Measurements from ENCODE around the gene XYLT1. TPM values are rescaled to one million over a fixed set of nuclear protein-coding genes. Genes with fewer than 3 reads are reported as not detected.
A peak's percentile ranks its signal among the peaks of the same experiment; 100 is the strongest.

Gene XYLT1
- total RNA-seq, 2 donors from 2014 or later = 8.4 to 22.5 TPM

DNA sequence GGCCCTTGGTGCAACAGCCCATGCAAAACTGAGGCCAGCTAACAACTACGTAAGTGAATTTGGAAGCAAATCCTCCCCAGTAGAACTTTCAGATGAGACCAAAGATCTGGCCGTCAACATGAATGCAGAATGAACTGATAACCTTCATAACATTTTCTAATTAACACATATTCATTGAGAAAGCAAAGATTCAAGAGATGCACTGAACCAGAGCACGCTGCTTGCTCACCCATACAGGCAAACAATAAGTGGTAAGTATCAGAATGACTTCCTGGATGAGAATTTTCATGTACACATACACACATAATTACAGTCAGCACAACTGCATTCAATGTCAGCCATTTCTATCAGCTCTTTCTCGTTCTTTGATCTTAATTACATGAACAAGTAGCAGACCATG lies 30.6 kb downstream of the XYLT1 start:
- DNase-seq (no peak), ATAC-seq (no peak)
- intact Hi-C loops (cut with DNase I) = no loop called here

GRCh38 chr16:17439580-17439979 lies 31.2 kb downstream of the XYLT1 start:
- no peak for DNase-seq
- ATAC-seq = no peak
- intact Hi-C loops (cut with DNase I) = no loop called here

DNA sequence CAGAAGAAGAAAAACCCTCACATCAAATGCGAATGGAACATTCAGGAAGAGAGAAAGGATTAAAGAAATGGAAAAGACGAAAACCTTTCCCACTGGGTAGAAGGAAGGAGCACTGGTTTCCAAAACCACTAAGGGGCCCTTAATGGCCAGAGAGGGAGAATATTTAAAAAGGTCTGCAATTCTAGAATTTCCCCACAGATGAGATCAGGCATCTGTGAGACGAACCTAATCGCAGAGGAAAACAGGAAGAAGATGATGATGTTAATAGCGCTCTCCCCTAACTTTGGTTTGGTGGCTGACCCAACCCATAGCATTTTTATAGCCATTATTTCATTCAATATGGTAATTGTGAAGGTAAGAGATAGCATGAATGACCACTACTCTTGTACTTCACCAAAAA lies 32.8 kb downstream of the XYLT1 start:
- DNase-seq (no peak), ATAC-seq (no peak)
- intact Hi-C loops (cut with DNase I) = no loop called here

DNA sequence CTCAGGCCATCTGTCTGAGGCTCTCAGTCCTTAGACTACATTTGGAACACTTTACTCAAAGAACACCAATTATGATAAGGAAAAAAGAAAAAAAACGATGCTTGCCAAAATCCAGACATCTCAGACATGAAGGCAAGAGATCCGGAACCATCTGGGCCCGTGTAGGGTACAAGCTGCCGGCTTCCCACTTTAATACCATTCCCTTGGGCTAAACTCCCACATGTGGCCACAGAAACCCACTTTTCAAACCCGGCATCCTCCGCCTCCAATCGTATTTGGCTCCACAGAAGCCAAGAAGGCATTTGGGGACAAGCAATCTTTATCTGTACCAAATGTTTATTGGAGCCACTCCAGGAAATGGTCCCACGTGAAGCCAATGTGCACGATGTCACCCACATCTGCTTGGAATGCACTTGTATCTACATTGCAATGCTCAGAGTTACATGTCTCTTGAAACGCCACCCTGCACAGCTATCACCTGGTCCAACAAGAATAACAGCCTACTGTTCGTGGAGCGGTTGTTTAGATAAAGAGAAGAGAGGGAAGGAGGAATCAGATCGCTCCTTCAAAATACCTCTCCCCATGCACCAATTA lies 33.5 kb downstream of the XYLT1 start:
- ATAC-seq = no peak
- intact Hi-C loops (cut with DNase I) = no loop called here
- DNase-seq = no peak

DNA sequence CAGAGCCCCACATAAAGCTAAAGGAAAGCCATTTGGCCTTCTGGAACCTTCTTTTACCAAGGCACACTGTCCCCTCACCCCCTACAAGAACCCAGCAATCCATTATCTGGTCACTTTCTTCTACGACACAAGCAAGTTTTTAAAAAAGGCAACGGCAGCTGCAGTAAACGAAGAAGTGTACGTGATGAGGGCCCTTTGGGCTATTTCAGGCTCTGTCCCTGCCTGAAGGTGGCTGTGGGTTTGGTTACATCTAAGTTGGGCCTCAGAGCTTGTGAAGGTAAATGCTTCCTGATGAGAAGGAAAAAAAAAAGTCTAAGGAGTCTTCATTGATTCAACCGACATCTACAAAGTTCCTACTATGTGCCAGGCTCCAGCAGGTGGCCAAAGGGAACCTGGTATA lies 35.4 kb downstream of the XYLT1 start:
- DNase-seq (no peak), ATAC-seq (no peak)
- intact Hi-C loops (cut with DNase I) = no loop called here

GRCh38 chr16:17433577-17434451 lies 36.9 kb downstream of the XYLT1 start:
- DNase-seq = peak; percentile 32
- ATAC-seq = peak; percentile 83 to 89
- intact Hi-C loops (cut with DNase I) = no loop called here

GRCh38 chr16:17432901-17433576 lies 37.7 kb downstream of the XYLT1 start:
- intact Hi-C loops (cut with DNase I) = no loop called here
- DNase-seq = no peak
- peak; percentile 25 to 34 for ATAC-seq

- DNase-seq = no peak
- intact Hi-C loops (cut with DNase I) = no loop called here
- ATAC-seq = no peak
Measured at GRCh38 chr16:17431968-17432625, 38.7 kb downstream of the XYLT1 start.

GRCh38 chr16:17431012-17431411 lies 39.7 kb downstream of the XYLT1 start:
- ATAC-seq = no peak
- intact Hi-C loops (cut with DNase I) = no loop called here
- DNase-seq = no peak

DNA sequence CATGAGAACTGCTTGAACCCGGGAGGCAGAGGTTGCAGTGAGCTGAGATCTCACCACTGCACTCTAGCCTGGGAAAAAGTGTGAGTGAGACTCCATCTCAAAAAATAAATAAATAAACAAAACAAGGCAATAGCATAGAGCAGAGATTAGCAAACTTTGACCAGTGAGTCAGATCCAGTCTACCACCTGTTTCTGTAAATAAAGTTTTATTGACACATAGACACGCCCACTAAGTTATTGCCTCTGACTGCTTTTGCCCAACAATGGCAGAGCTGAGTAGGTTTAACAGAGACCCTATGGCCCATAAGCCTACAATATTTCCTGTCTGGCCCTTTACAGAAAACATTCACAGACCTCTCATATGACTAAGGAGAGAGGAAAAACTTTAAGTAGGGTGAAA lies 44.3 kb downstream of the XYLT1 start:
- ATAC-seq = no peak

DNA sequence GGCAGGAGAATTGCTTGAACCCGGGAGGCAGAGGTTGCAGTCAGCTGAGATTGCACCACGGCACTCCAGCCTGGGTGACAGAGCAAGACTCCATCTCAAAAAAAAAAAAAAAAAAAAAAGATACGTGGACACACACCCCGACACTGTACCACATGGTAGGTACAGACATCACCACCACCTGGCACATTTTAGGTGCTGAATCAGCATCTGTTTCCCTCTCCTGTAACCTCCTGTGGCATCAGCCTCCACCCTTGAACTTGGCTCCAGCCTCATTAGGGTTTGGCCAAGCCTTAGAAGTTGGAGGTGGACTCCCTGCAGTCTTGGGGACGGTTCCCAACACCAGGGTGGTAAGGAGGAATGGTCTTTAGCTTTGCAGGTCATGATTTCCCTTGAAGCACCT lies 46.0 kb downstream of the XYLT1 start:
- DNase-seq (no peak), ATAC-seq (no peak)
- intact Hi-C loops (cut with DNase I) = no loop called here

More for the DNA sequence above, 44.3 kb downstream of the XYLT1 start:
- intact Hi-C loops (cut with DNase I) = no loop called here
- DNase-seq = no peak

DNA sequence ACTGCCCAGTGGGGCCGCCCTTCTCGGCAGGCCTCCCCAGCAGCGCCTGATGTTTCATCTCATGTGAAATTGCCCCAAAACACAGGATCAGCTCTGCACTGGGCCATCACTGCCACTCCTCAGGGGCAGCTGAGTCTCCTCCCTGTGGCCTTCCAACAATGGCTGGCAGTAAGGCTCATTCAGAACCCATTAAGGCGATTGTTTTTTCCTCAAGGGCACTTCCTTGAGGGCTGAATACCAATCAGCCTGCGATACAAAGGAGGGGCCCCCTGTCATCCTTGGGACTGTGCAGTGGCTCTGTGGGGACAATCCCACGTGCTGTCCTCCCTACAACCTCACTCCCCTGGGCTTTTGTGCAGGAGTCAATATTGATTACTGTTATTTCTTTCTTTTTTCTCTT lies 47.5 kb downstream of the XYLT1 start:
- intact Hi-C loops (cut with DNase I) = no loop called here
- ATAC-seq (no peak), DNase-seq (no peak)

DNA sequence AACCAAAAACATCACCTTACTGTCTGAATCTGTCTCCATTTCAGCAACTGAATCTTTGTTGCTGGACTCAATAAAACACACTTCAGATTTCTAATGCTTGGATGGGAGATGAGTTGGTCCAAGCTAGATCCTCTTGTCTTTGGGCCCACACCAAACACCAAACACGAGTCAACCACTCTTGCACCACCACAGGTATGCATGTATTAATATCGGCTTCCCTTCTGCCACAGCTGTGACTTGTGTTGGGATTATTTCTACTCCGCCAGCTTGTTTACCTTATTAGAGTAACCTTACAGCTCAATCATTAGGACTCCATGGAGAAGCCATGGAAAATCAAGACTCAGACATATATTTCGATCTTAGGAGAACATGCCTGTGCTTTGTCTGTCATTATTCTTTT lies 49.9 kb downstream of the XYLT1 start:
- DNase-seq = no peak
- intact Hi-C loops (cut with DNase I) = no loop called here
- no peak for ATAC-seq

DNA sequence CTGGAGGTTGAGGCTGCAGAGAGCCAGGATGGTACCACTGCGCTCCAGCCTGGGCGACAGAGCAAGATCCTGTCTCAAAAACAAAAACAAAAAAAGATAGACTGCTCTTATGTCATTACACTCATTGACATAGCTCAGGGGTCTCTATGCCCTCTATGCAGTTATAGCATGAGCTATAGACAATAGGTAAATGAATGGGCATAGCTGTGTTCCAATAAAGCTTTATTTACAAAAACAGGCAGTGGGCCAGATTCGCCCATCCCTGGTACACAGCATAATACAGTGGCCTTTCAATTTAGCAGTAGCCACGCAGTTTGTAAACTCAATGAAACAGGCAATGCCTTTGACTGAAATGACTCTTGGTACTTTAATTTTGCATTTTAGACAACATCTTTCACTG lies 51.5 kb downstream of the XYLT1 start:
- ATAC-seq (no peak), DNase-seq (no peak)
- intact Hi-C loops (cut with DNase I) = no loop called here

DNA sequence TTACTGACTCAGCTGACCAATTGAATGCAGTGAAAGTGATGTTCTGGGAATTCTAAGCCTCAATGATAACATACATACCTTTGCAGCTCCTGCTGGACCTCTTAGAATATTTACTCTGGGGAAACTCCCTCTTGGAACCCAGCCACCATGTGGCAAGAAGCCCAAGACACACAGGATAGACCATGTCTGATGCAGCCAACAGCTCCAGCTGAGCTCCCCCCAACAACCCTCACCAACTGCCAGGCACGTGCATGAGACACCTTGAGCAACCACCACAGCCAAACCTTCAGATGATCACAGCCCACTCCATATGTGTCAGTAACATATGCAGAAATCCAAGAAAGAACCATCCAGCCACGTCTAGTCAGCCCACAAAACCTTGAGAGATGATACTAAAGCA lies 53.0 kb downstream of the XYLT1 start:
- intact Hi-C loops (cut with DNase I) = no loop called here
- DNase-seq (no peak), ATAC-seq (no peak)

GRCh38 chr16:17416461-17417311 lies 54.1 kb downstream of the XYLT1 start:
- peak; percentile 31 for DNase-seq
- intact Hi-C loops (cut with DNase I) = no loop called here

GRCh38 chr16:17414916-17415315 lies 55.8 kb downstream of the XYLT1 start:
- no peak for ATAC-seq
- no peak for DNase-seq
- intact Hi-C loops (cut with DNase I) = no loop called here

More at GRCh38 chr16:17416461-17417311, 54.1 kb downstream of the XYLT1 start:
- peak; percentile 70 to 83 for ATAC-seq

DNA sequence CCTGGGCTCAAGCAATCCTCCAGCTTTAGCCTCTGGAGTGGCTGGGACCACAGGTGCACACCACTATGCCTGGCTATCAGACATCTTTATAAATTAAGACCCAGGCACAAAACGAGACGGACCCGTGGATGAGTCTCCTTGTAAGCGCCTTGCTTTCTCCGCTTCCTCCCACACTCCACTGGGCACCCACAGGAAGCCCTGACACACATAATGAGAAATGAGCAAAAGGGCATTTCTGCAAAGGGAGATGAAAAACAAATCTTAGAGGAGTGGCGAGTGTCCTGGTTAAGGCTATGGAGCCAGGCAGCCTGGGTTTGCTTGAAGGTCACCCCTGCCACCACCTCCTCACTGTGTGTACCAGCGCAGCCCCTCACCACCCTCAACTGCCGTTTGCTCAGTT lies 56.3 kb downstream of the XYLT1 start:
- intact Hi-C loops (cut with DNase I) = no loop called here
- no peak for DNase-seq
- ATAC-seq = no peak

- intact Hi-C loops (cut with DNase I) = no loop called here
Measured at GRCh38 chr16:17413508-17413907, 57.3 kb downstream of the XYLT1 start.

More at GRCh38 chr16:17413508-17413907, 57.3 kb downstream of the XYLT1 start:
- ATAC-seq (no peak), DNase-seq (no peak)

Data from left cardiac atrium (tissue), 4 donors.